Rectal smooth muscle tissue (tissue), 1 donor: ENCODE measurements around the gene PSAPL1.

ENCODE experiments used
- H3K27ac ChIP-seq: one replicate; pipeline ENCODE4 v1.7.0; 2013; ENCODE audit warnings: low read depth, low read length, inconsistent platforms
- H3K27me3 ChIP-seq: one replicate; pipeline ENCODE4 v1.7.0; 2013; ENCODE audit warnings: low read length; ENCODE audit not compliant: control insufficient read depth, insufficient read depth
- H3K36me3 ChIP-seq: one replicate; pipeline ENCODE4 v1.7.0; 2013; ENCODE audit warnings: low read length; ENCODE audit not compliant: control insufficient read depth, insufficient read depth
- H3K4me1 ChIP-seq: one replicate; pipeline ENCODE4 v1.7.0; 2013; ENCODE audit warnings: low read length; ENCODE audit not compliant: control insufficient read depth, insufficient read depth
- H3K4me3 ChIP-seq: one replicate; pipeline ENCODE4 v1.7.0; 2013; ENCODE audit warnings: low read length
- H3K9ac ChIP-seq: one replicate; pipeline ENCODE4 v1.7.0; 2013; ENCODE audit warnings: low read length

Gene PSAPL1

DNA sequence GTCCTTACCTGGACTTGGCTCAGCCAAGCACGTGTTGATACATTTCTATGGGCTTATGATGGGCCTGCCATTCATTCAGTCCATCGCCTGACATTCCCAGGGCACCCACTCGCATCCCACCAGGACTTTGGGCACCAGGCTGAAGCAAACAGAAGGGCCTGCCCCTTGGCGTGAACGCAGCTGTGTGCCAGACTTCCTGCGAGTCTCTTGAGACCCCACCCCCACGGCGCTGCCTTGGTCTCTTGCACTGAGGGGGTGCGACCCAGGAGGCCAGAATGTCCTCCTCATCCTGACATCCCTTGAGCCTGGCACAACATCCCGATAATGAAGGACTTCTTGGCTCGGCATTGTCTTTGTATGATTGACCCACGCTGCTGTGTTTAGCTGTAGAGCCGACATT is 1.5 kb upstream of the PSAPL1 start:
- no peak overlapping the region for H3K27ac ChIP-seq
- H3K36me3 ChIP-seq = no peaks in the 10 kb centered on the region
- H3K27me3 ChIP-seq = no peaks in the 10 kb centered on the region
- no peaks in the 10 kb centered on the region for H3K4me1 ChIP-seq
- H3K4me3 ChIP-seq = no peak overlapping the region
- H3K9ac ChIP-seq = no peak overlapping the region

DNA sequence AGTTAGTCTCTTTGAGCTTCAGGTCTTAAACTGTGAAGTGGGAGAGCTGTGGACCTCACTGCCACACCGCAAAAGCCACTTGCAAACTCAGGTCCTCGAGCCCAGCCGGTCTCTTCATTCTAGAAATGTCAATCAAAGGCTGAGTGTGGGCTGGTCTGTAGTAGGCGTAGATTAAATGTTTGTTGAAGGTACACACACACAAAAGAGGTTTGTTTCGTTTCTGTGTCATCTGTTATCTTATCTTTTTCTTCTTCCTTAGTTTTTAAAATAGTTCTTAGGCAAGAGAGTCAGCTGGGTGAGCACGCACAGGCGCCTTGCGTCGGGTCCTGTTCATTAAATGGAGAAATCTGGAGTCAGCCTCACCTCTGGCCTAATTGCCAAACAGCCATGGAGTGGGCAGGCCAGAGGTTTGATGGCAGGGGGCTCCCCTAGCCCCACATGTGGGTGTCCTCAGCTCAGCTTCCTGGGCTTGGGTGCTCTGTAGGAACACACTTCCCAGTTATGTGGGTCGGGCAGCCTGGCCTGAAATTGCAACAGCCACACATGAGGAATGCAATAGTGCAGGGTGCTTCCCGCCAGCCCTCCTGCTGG is 836 bp upstream of the PSAPL1 start:
- Histone ChIP-seq H3K4me3 (no peak overlapping the region), H3K27ac (no peak overlapping the region), H3K36me3 (no peaks in the 10 kb centered on the region), H3K9ac (no peak overlapping the region), H3K4me1 (no peaks in the 10 kb centered on the region), H3K27me3 (no peaks in the 10 kb centered on the region)

DNA sequence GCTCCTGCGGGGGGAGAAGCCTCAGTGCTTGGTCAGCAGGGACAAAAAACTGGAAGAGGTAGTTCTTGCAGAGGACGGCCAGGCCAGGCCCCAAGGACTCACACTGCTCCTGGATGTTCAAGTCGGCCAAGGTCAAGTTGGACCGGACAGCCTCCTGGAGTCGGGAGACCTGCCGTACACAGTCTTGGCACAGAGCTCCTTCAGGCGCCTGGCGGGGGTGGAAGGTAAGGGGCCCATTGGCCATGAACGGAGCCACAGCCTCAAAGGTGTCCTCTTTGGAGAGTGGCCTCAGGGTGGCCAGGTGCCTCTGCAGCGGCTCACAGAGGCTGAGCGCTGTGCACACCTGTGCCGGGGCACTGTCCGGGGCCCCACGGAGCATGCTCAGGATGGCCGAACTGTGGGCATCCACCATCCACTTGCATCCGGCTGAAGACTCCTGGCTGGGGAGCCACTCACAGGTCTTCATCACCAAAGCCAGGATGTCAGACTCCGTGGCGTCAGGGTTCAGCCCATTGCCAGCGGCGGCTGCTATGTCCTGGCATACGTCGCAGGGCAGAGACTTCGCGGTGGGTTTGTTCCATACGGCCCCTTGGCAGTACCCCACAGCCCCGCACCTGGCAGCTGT is 477 bp downstream of the PSAPL1 start:
- no peaks in the 10 kb centered on the region for H3K36me3 ChIP-seq
- no peak overlapping the region for H3K4me3 ChIP-seq
- no peaks in the 10 kb centered on the region for H3K4me1 ChIP-seq
- H3K27ac ChIP-seq = no peak overlapping the region
- no peak overlapping the region for H3K9ac ChIP-seq
- H3K27me3 ChIP-seq = no peaks in the 10 kb centered on the region

DNA sequence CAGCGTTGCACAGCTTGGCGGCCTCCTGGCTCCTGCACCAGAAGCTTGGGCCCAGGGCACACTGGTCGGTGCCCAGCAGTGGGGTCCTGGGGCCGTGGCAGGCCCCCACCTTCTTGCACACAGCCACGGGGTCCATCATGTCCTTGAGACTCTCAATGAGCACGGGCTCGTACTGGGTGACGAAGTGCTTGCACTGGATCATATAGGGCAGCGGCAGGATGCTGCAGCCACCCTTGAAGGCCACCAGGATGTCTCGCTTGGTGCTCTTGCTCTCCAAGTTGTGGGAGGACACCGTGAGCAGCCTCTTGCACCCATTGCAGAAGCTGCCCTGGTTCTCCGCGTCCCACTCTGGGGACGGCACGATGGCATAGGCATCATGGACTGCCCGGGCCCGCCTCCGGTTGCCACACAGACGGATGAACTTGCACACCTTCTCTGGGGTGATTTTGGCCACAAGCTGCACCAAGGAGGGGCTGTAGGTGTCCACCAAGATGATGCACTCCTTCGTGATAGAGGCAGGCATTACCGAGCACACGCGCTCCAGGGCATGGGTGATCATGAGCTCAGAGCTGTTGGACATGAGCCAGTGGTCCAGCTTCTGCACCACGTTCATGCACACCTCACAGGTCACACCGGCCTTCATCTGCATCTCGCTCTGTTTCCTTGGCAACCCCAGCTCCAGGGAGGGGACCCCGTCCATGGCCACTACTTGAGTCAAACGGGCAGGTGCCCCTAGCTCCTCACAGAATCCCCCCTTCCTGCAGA is 1.2 kb downstream of the PSAPL1 start:
- no peaks in the 10 kb centered on the region for H3K36me3 ChIP-seq
- H3K9ac ChIP-seq = no peak overlapping the region
- no peak overlapping the region for H3K27ac ChIP-seq
- H3K4me3 ChIP-seq = no peak overlapping the region
- no peaks in the 10 kb centered on the region for H3K4me1 ChIP-seq
- no peaks in the 10 kb centered on the region for H3K27me3 ChIP-seq

DNA sequence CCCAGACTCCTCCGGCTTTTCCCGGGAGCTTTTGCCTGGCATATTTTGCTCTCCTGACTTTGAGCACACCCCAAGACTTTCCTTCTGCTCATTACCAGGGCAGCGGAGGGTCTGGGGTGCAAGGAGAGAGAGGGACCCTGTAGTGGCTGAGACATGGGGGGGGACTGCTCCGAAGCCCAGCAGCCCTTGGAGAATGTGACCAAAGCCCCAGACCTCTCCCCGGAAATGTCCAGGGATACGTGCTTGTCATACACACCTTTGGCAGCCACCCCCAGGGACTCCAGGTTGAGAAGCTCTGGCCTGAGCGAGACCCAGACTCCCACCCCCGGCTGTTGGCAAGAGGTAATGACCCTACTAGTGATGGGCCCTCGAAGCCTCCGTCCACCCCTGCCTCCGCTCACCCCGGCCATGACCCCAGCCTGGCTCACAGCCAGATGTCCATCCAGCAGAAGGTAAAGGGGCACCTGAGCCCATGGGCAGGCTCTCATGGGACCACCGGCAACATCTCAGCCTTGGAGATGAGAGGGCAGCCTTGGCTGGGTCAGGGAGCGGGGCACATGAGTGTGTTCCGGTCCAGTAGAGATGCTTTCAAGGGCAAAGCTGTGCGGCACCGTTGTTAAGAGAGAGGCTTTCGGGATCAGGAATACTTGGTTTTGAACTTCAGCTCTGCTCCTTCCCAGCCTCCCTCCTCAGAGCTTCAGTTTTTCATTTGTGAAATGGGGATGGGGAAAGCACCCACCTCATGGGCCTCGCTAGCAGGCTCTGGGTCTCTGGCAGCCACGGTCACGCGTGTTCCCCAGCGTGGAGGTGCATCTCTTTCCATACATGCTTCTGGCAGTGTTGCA is 2.0 kb downstream of the PSAPL1 start:
- no peaks in the 10 kb centered on the region for H3K27me3 ChIP-seq
- H3K27ac ChIP-seq = no peak overlapping the region
- H3K36me3 ChIP-seq = no peaks in the 10 kb centered on the region
- no peak overlapping the region for H3K4me3 ChIP-seq
- no peak overlapping the region for H3K9ac ChIP-seq
- no peaks in the 10 kb centered on the region for H3K4me1 ChIP-seq

DNA sequence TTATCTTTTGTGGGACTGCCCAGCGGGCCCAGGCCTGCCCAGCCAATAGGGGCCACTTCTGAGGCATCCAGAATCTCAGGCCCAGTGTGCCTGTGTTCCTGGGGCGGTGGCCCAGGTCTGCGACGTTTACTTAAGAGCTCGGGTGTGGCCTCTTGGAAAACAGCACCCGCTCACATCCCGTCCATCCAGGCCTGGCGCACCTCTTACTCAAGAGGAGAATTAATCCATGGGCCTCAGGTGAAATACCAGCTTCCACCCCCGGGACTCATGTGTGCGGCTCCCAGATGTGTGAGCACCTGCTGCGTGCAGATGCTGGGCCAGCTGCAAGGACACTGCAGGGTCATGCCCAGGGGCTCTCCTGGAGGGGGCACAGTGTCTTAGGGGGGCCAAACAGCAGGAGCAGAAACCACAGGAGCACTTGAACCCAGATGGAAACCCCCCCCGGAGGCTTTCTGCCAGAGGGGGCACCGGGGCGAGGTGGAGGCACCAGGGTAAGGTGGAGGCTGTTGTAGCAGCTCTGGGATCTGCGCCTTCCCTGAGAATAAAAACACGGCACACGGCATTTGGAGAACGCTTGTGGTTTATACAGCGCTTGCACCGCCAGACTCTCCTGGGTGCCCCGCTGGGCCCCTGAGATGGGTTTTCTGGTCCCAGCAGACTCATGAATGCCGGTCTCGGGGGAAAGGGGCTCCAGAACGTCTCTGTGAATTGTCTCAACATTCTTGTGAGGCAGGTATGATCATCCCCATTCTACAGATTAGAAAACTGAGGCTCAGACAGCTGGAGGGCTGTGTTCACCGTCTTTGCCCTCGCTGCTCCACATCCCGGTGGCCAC is 2.8 kb downstream of the PSAPL1 start:
- Histone ChIP-seq H3K4me1 (no peaks in the 10 kb centered on the region), H3K9ac (no peak overlapping the region), H3K27ac (no peak overlapping the region), H3K36me3 (no peaks in the 10 kb centered on the region), H3K27me3 (no peaks in the 10 kb centered on the region), H3K4me3 (no peak overlapping the region)

DNA sequence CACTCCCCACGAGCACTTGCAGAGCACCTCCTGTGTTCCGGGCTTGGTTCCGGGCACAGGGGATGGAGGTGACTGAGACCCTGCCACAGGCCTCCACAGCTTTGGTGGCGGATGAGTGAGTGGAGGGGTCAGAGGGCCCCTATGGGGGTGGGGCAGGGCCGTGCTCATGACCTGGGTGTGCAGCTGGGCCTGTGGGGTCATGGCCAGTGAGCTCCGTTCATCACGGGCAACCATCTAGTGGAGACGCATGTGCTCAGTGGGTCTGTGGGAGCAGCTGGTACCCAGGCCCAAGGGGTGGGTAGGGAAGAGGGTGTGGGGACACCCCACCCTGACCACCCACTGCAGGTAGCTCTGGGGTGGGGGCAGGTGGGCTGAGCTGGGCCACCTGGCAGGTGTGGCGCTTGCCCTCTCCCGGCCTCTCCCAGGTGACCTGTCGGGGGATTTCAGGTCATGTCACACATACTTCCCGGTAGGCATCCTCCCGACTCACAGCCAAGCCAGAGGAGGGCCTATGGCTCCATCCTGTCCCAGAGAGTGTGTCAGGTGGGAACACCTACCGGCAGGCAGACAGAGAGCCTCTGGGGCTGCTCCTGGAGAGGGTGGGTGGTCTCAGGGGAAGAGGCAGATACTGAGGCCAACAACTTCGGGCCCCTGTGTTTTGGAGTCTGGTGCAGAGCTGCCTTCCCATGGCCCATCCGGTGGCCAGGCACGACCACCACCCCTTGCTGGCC is 3.6 kb downstream of the PSAPL1 start:
- Histone ChIP-seq H3K9ac (no peak overlapping the region), H3K36me3 (no peaks in the 10 kb centered on the region), H3K27me3 (no peaks in the 10 kb centered on the region), H3K4me3 (no peak overlapping the region), H3K4me1 (no peaks in the 10 kb centered on the region), H3K27ac (no peak overlapping the region)

DNA sequence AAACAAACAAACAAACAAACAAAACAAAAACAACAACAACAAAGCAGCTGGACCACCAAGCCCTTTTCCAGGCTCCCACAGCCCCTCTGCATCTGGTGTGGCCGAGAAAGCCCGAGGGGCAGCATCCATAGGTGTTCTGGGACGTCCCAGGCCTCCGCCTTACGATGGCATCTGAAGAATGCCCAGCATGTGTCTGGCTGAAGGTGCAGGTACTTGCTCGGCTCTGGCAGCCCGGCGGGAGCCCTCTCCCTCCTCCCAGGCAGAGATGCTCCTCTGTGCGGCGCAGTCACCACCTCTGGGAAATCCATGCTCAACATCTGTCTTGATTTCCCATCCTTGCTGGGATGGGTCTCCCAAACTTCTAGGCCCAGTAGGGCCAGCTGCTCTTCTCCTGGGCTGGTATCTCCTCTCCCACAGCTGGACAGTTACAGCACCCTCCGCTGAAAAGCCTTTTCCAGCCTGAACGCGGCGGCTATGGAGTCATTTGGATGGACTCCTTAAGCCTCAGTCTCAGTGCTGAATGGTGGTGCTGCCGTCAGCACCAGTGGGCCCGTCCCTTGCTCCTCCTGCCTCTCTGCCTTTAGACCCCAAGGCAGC is 4.3 kb downstream of the PSAPL1 start:
- Histone ChIP-seq H3K27ac (no peak overlapping the region), H3K36me3 (no peaks in the 10 kb centered on the region), H3K27me3 (no peaks in the 10 kb centered on the region)

DNA sequence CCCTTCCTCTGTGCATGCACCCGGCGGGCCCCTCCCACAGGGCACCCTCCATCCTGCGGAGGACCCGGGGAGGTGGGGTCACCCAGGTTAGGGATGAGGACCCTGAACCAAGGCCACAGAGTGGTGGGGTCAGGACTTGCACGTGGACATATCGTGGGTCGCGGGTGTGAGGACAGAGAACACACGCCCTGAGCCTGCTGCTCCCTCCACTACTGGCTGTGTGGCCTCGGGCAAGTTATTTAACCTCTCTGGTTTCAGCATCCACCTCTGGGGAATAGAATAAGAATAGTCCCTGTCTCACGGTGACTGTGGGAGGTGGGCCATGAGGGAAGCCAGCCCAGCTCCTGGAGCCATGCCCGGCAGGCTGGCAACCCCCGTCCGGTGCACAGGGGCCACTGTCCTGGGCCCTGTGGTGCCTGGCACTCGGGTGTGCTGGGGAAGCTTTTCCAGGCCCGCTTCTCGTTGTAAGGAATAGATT is 5.1 kb downstream of the PSAPL1 start:
- no peaks in the 10 kb centered on the region for H3K36me3 ChIP-seq
- H3K9ac ChIP-seq = no peak overlapping the region
- H3K27ac ChIP-seq = no peak overlapping the region
- H3K4me3 ChIP-seq = no peak overlapping the region
- no peaks in the 10 kb centered on the region for H3K27me3 ChIP-seq
- no peaks in the 10 kb centered on the region for H3K4me1 ChIP-seq

More for the DNA sequence above, 4.3 kb downstream of the PSAPL1 start:
- Histone ChIP-seq H3K9ac (no peak overlapping the region), H3K4me1 (no peaks in the 10 kb centered on the region), H3K4me3 (no peak overlapping the region)

DNA sequence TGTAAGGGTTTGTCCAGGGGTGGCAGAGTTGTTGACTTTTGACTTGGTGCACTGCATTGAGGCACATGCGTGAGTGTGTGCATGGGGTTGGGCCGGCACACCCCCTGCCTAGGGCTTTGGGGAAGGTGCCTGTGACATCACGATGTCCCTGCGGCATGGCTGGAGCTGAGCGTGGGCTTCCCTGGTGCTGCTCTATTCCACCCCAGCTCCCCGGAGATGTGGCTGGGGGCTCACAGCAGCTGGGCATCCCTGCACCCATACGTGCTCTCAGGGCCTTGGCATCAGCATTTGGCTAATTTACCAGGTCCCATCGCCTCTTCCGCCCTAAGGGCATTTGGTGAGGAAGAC is 5.7 kb downstream of the PSAPL1 start:
- H3K4me1 ChIP-seq = no peaks in the 10 kb centered on the region

More for the DNA sequence above, 5.7 kb downstream of the PSAPL1 start:
- no peak overlapping the region for H3K9ac ChIP-seq
- H3K27ac ChIP-seq = no peak overlapping the region
- H3K27me3 ChIP-seq = no peaks in the 10 kb centered on the region
- H3K36me3 ChIP-seq = no peaks in the 10 kb centered on the region
- no peak overlapping the region for H3K4me3 ChIP-seq
